HEK293 (cell line): ENCODE results near the gene DLGAP5.

Experiments used
- CTCF ChIA-PET: fragments of 350-600 bp; formaldehyde crosslinking; extraction: SDS; loops from one replicate; lab custom pipeline; 2021; ENCODE audit warnings: antibody characterized with exemption; lab: Yijun Ruan, JAX
- POLR2A ChIA-PET: fragments of 300-600 bp; formaldehyde crosslinking; extraction: SDS; loops from one replicate; lab custom pipeline; 2020; ENCODE audit warnings: antibody characterized with exemption, inconsistent platforms; lab: Yijun Ruan, JAX
- H3K27ac ChIP-seq: fragments of 200-500 bp; sonication (Bioruptor generic); 2 replicates; pipeline ENCODE4 v1.5.1; 2014; ENCODE audit warnings: low read depth, low read length, control low read depth, inconsistent platforms; ENCODE audit errors: extremely low read depth
- H3K36me3 ChIP-seq, 2 experiments: fragments of 200-500 bp in 1 of 2; sonication (Bioruptor generic) in 1 of 2; 1 replicate in 1 of 2; 2 replicates in 1 of 2; pipeline ENCODE4 v1.5.1; 2014 to 2017; ENCODE audit warnings: inconsistent platforms in 2 of 2, low read length in 2 of 2; ENCODE audit not compliant: control insufficient read depth in 2 of 2, insufficient read depth in 1 of 2
- H3K4me1 ChIP-seq: fragments of 200-500 bp; sonication (Bioruptor generic); 2 replicates; pipeline ENCODE4 v1.5.1; 2014; ENCODE audit warnings: mild to moderate bottlenecking, low read length, inconsistent platforms; ENCODE audit not compliant: control insufficient read depth, insufficient read depth
- H3K4me3 ChIP-seq: 2 replicates; pipeline ENCODE4 v1.5.1; 2011; ENCODE audit warnings: low read depth, mild to moderate bottlenecking, control low read depth, low read length, moderate library complexity
- H3K9me3 ChIP-seq: fragments of 200-500 bp; sonication (Bioruptor generic); 2 replicates; pipeline ENCODE4 v1.5.1; 2014; ENCODE audit warnings: low read depth, low read length, inconsistent platforms; ENCODE audit not compliant: control insufficient read depth, insufficient read depth
- GLI2 ChIP-seq: fragments of 450-650 bp; formaldehyde crosslinking; IDR thresholded peaks from 2 replicates; pipeline ENCODE4; 2017; ENCODE audit warnings: missing biosample characterization, missing genetic modification characterization, low read depth, borderline replicate concordance
- HIC1 ChIP-seq: fragments of 450-650 bp; formaldehyde crosslinking; IDR thresholded peaks from 2 replicates; pipeline ENCODE4 v1.5.1; 2016; ENCODE audit warnings: missing biosample characterization, missing genetic modification characterization
- HOXA7 ChIP-seq: sonication (generic); formaldehyde crosslinking; IDR thresholded peaks from 2 replicates; pipeline ENCODE4 v1.8.1; 2022; ENCODE audit warnings: missing genetic modification reagents, borderline replicate concordance
- IKZF3 ChIP-seq: fragments of 450-650 bp; IDR thresholded peaks from 2 replicates; pipeline ENCODE4 v1.5.0; 2018; ENCODE audit warnings: missing biosample characterization, mild to moderate bottlenecking, missing genetic modification characterization, moderate library complexity
- MEIS1 ChIP-seq: sonication (generic); formaldehyde crosslinking; IDR thresholded peaks from 2 replicates; pipeline ENCODE4 v1.8.1; 2022; ENCODE audit warnings: missing genetic modification reagents, mild to moderate bottlenecking, borderline replicate concordance
- PRDM10 ChIP-seq: fragments of 450-650 bp; formaldehyde crosslinking; IDR thresholded peaks from 2 replicates; pipeline ENCODE4 v1.5.1; 2016; ENCODE audit warnings: missing biosample characterization, missing genetic modification characterization
- SCRT1 ChIP-seq: fragments of 450-650 bp; formaldehyde crosslinking; IDR thresholded peaks from 2 replicates; pipeline ENCODE4 v1.5.1; 2016; ENCODE audit warnings: missing biosample characterization, missing genetic modification characterization, borderline replicate concordance
- ZBTB17 ChIP-seq: fragments of 450-650 bp; formaldehyde crosslinking; IDR thresholded peaks from 2 replicates; pipeline ENCODE4 v1.5.1; 2016; ENCODE audit warnings: missing biosample characterization, missing genetic modification characterization
- ZBTB20 ChIP-seq: fragments of 450-650 bp; formaldehyde crosslinking; IDR thresholded peaks from 2 replicates; pipeline ENCODE4 v1.5.1; 2016; ENCODE audit warnings: missing biosample characterization, missing genetic modification characterization
- ZBTB26 ChIP-seq: fragments of 450-650 bp; formaldehyde crosslinking; optimal IDR thresholded peaks from 2 replicates; pipeline ENCODE3; 2016; ENCODE audit warnings: missing biosample characterization, mild to moderate bottlenecking, missing genetic modification characterization
- ZBTB7A ChIP-seq: fragments of 450-650 bp; formaldehyde crosslinking; IDR thresholded peaks from 2 replicates; pipeline ENCODE4 v1.5.1; 2016; ENCODE audit warnings: low read depth, missing biosample characterization, missing genetic modification characterization
- ZNF10 ChIP-seq: fragments of 450-650 bp; formaldehyde crosslinking; IDR thresholded peaks from 2 replicates; pipeline ENCODE4 v1.5.1; 2017; ENCODE audit warnings: missing biosample characterization, missing genetic modification characterization
- ZNF169 ChIP-seq: fragments of 450-650 bp; formaldehyde crosslinking; IDR thresholded peaks from 2 replicates; pipeline ENCODE4 v1.5.1; 2016; ENCODE audit warnings: missing biosample characterization, missing genetic modification characterization
- ZNF2 ChIP-seq: fragments of 450-650 bp; formaldehyde crosslinking; IDR thresholded peaks from 2 replicates; pipeline ENCODE4 v1.5.1; 2016; ENCODE audit warnings: missing biosample characterization, missing genetic modification characterization
- ZNF202 ChIP-seq: fragments of 450-650 bp; formaldehyde crosslinking; IDR thresholded peaks from 2 replicates; pipeline ENCODE4 v1.5.1; 2016; ENCODE audit warnings: missing biosample characterization, missing genetic modification characterization, borderline replicate concordance
- ZNF214 ChIP-seq: fragments of 450-650 bp; formaldehyde crosslinking; IDR thresholded peaks from 2 replicates; pipeline ENCODE4 v1.5.1; 2017; ENCODE audit warnings: missing biosample characterization, mild to moderate bottlenecking, missing genetic modification characterization, borderline replicate concordance
- ZNF571 ChIP-seq: fragments of 450-650 bp; formaldehyde crosslinking; IDR thresholded peaks from 2 replicates; pipeline ENCODE4 v1.5.0; 2017; ENCODE audit warnings: missing biosample characterization, missing genetic modification characterization
- TF ChIP-seq, protein P1 (sequence below): fragments of 450-650 bp; formaldehyde crosslinking; IDR thresholded peaks from 2 replicates; pipeline ENCODE4 v1.5.1; 2017; ENCODE audit warnings: missing biosample characterization, missing genetic modification characterization

DLGAP5 gene

GRCh38 chr14:55191203-55192053 lies at the start of gene DLGAP5 (continued):
- TF ChIP-seq, protein P1, sequence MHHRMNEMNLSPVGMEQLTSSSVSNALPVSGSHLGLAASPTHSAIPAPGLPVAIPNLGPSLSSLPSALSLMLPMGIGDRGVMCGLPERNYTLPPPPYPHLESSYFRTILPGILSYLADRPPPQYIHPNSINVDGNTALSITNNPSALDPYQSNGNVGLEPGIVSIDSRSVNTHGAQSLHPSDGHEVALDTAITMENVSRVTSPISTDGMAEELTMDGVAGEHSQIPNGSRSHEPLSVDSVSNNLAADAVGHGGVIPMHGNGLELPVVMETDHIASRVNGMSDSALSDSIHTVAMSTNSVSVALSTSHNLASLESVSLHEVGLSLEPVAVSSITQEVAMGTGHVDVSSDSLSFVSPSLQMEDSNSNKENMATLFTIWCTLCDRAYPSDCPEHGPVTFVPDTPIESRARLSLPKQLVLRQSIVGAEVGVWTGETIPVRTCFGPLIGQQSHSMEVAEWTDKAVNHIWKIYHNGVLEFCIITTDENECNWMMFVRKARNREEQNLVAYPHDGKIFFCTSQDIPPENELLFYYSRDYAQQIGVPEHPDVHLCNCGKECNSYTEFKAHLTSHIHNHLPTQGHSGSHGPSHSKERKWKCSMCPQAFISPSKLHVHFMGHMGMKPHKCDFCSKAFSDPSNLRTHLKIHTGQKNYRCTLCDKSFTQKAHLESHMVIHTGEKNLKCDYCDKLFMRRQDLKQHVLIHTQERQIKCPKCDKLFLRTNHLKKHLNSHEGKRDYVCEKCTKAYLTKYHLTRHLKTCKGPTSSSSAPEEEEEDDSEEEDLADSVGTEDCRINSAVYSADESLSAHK (tag by site-specific recombination): no peak
- peak; percentile 85; the same call in 1 of the 2 replicates for TF ChIP-seq ZNF10
- TF ChIP-seq PRDM10 (tag by site-specific recombination): peak; percentile 96
- peak; percentile 44 for TF ChIP-seq ZBTB26
- TF ChIP-seq ZBTB17 (tag by site-specific recombination): peak; percentile 75
- TF ChIP-seq ZNF571 (tag by site-specific recombination): no peak

DNA sequence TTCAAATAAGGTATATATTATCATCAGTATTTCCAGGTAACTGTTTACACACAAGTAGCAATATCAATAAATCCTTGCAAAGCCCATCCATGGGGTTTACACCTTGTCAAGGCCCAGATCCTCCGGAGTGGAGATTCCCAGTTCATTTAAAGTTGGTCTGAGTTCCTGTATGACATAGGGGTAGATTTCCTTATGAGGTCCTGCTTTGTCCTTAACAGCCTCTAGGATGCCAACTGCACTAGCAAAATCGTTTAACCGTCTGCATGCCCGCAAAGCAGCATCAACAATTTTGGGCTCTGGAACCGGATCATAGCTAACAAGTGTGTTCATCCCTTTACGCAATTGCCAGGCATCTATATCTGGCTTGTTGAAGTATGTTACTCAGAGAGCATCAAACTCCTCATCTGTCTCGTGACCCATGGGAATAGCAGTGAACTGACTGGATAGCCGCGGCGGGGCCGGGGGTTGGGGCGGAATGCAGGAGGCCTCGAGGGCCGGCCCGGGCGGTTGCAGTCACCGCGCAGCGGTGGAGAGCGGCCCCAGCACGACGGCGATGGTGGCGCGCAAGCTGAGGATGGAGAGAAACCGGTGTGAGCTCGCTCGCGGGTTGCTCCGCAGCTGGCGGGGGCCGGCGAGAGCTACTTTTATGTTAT lies 49.3 kb upstream of the DLGAP5 start:
- H3K27ac ChIP-seq: no peak overlapping the region
- H3K9me3 ChIP-seq: no peaks in the 10 kb centered on the region
- no peaks in the 10 kb centered on the region for H3K4me1 ChIP-seq
- ChIA-PET CTCF (no interaction called here), POLR2A (no interaction called here)
- no peaks in the 10 kb centered on the region for H3K36me3 ChIP-seq
- TF ChIP-seq ZNF2: no peak
- TF ChIP-seq MEIS1 (CRISPR knock-in tag): no peak
- TF ChIP-seq SCRT1 (tag by site-specific recombination): no peak
- no peak for TF ChIP-seq ZNF169
- TF ChIP-seq HOXA7 (CRISPR knock-in tag): no peak
- no peak for TF ChIP-seq IKZF3
- no peak for TF ChIP-seq ZBTB7A
- no peak overlapping the region for H3K4me3 ChIP-seq

GRCh38 chr14:55239320-55239719 lies 47.9 kb upstream of the DLGAP5 start:
- H3K9me3 ChIP-seq: no peaks in the 10 kb centered on the region
- H3K4me3 ChIP-seq: no peak overlapping the region
- ChIA-PET CTCF (interaction anchor here (0.6 to 1.0 kb wide), 2 partner anchors 22 to 31 kb away, joined by 3 read pairs; no protein-coding TSS in a partner anchor), POLR2A (no interaction called here)
- H3K36me3 ChIP-seq: no peaks in the 10 kb centered on the region
- no peaks in the 10 kb centered on the region for H3K4me1 ChIP-seq
- H3K27ac ChIP-seq: no peak overlapping the region
- TF ChIP-seq ZNF214 (tag by site-specific recombination) (no peak), ZNF2 (no peak), ZBTB20 (tag by site-specific recombination) (no peak), GLI2 (tag by site-specific recombination) (no peak), HIC1 (tag by site-specific recombination) (no peak), ZNF202 (tag by site-specific recombination) (no peak)
- TF ChIP-seq, protein P1 (tag by site-specific recombination): no peak
